GM12873 (cell line): Measurements from ENCODE around the gene CSMD2.

Source experiments
- TF ChIP-seq, protein P1 (sequence below): IDR thresholded peaks from 2 replicates; pipeline ENCODE4 v1.5.1; 2012; ENCODE audit warnings: low read depth, mild to moderate bottlenecking, moderate library complexity, low read length, control low read depth; ENCODE audit not compliant: insufficient read depth; ENCODE audit errors: missing control alignments

Gene CSMD2

DNA sequence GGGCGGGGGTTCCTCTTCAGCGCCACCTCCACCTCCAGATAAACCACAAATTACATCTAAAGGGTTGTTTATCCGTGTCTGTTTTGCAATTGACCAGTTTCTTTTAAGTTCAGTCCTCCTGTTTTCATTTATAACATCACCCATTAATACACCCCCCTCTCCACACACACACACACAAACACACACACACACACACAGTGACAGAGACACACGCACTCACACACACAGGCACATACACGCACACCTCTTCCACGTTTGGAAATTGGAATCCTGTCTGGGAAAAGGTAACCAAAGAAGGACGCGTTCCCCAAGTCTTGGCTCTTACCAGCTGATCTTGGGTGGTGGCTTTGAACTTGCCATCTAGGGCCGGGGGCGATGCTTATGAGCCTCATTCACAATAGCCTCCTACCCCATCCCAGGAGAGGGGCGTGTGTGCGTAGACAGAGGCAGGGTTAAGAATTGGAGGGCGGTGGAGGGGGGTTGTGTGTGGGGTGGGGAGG is 442 bp upstream of the CSMD2 start:
- TF ChIP-seq, protein P1, sequence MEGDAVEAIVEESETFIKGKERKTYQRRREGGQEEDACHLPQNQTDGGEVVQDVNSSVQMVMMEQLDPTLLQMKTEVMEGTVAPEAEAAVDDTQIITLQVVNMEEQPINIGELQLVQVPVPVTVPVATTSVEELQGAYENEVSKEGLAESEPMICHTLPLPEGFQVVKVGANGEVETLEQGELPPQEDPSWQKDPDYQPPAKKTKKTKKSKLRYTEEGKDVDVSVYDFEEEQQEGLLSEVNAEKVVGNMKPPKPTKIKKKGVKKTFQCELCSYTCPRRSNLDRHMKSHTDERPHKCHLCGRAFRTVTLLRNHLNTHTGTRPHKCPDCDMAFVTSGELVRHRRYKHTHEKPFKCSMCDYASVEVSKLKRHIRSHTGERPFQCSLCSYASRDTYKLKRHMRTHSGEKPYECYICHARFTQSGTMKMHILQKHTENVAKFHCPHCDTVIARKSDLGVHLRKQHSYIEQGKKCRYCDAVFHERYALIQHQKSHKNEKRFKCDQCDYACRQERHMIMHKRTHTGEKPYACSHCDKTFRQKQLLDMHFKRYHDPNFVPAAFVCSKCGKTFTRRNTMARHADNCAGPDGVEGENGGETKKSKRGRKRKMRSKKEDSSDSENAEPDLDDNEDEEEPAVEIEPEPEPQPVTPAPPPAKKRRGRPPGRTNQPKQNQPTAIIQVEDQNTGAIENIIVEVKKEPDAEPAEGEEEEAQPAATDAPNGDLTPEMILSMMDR: no peak

DNA sequence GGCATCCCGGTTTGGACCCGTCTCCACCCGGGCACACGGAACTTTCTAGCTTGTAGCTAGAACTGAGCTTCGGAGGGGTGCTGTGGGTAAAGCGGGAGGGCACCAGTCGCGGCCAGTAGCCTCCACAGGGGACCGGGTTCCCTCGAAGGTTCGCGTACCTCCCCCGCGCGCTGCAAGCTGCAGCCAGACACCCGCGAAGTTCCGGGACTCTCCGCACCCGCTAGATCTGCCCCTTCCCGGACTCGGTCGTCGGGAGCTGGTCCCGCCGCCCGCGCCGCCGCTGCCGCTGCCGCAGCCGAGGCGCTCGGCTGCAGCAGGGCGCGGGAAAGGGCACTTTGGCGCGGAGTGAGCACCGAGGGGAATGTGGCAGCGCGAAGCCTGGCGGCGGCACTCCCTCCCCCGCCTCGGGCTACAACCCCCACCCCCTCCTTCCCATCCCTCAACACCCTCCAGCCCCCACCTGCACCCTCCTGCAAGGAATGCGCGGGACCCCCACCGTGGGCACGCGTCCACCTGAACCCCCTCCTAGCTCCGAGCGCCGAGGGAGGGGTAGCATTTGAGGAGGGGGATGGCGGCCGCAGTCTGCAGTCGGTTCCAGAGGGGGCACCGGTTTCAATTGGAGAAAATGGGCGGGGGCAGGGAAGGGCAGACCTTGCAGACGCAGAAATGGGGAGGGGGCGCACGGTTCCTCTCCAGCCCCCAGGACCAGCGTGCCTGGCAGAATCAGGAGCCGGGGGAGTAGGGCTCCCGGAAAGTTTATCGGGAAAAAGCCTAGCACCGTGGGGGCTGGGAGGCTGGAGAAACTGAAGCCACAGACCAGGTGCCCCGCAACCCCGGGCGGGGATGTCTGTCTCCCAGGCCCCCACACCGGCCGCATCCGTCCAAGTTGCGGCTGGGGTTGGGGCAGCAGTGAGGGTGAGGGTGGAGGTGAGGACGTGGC is 968 bp downstream of the CSMD2 start:
- TF ChIP-seq, protein P1: no peak

DNA sequence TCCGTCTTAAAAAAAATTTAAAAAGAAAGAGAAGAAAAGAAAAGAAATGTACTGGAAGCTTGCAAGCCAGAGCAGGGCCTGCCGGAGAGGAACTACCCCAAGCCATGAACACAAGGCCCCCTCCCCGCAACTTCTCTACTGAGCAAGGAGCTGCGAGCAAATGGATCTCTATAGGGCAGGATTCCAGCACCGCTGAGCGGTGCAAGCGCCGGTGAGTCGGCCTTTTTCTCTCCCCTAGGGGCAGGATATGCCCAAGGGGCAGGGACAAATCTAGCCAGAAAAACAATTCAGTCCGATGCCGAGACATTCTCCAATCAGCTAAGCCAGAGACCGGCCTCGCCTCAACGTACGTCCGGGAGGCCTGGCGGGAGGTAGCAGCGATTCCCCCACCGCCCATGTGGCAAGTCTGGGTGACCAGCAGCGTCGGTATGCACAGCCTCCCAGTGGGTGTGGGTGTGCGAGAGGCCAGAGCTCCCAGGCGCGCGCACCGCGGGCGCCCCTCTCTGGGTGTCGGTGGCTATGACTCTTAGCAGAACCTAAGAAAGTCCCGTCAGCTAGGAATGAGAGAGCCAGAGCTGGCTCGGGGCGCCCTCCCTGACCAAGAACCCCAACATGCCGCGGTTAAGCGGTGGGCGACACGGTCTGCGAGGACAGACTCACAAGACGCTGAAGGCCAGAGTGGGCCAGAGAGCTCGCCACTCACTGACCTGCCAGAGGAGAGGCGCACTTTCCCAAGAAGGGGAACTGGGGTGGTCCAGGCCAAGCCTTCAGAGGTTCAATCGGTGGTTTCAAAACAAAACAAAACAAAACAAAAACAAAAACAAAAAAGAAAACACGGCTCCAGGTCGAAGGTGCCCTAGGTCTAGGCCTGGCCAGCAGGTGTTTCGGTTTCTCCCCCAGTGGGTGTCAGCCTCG is 1.9 kb downstream of the CSMD2 start:
- TF ChIP-seq, protein P1: peak; percentile 83

DNA sequence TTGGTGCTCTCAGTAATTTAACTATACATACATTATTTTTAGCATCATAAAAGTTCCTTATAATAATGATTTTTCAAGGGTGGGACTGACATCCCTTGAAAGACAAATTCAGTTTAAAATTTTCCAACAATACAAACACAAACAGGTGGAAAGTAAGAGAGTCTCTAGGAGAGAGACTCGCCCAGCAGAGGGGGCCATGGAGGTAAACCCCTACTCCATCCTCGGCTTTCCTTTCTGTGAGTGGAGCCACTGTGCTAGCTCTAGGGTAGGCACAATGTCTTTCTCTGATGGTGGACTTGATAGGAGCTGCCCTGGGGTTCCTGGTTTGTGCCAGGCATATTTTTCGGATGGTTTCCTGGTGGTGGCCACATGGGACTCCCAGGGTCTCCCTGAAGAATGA is 8.3 kb downstream of the CSMD2 start:
- TF ChIP-seq, protein P1: peak; percentile 25

DNA sequence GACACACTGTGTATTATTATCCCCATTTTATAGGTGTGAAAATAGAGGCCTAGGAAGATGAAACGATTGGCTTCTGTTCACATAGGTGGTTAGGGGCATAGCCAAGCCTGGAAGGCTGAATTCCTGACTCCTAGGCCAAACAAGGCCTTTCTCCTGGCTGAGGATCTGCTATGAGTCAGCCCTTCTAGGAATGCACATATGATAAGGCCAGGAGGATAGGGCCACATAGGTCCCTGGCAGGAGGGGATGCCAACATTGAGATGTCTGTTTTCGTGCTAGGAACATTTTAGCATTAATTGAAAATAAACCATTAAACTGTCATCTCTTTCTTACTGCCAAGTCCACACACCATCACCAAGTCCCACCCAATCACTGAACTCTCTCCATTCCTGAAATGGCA is 9.2 kb downstream of the CSMD2 start:
- TF ChIP-seq, protein P1: no peak

DNA sequence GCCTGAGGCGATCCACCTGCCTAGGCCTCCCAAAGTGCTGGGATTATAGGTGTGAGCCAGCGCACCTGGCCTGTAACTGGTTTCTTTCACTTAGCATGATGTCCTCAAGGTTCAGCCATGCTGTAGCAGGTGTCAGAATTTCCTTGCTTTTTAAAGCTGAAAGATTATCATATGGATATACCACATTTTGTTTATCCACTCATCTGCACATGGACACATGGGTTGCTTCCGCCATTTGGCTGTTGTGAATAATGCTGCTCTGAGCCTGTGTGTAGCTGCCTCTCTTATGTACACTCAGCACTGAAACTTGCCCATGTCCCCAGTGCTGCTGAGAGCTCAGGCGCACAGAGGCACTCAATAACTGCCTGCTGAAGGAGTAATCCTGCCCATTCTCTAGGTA is 11.8 kb downstream of the CSMD2 start:
- TF ChIP-seq, protein P1: no peak

DNA sequence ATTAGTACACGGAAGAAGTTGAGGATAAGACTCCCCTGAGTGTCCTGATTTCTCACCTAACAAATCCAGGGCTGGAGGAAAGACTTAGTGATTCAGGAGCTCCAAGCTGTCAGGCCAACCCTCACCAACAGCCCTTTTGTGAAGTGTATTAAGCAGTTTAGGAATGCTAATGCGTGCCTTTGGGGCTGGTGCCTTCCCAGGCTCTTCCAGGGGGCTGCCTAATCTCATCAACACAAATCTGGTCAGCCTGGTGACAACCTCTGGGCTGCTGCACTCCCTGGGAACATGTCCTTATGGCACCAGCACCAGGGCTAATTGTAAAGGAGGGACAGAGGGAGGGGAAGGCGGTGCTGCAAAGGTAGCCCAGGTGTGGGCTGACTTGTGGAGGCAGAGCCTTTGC is 15.5 kb downstream of the CSMD2 start:
- TF ChIP-seq, protein P1: no peak
